DND-41 (cell line): Measurements from ENCODE around the gene ACOX3.
A peak's percentile ranks its signal among the peaks of the same experiment; 100 is the strongest.

Source experiments
- ATAC-seq: fragments of 200-7000 bp; cut with Tn5 transposase; 3 replicates; pipeline ENCODE4 v1.9.1; 2021; ENCODE audit warnings: low read depth; ENCODE audit not compliant: insufficient read depth
- DNase-seq: peaks from one replicate; pipeline ENCODE4 v3.0.0-alpha.2; 2020
- H2AFZ ChIP-seq: 2 replicates; pipeline ENCODE4 v1.6.0; 2012; ENCODE audit warnings: low read depth, low read length
- H3K27ac ChIP-seq: 2 replicates; pipeline ENCODE4 v1.5.1; 2012; ENCODE audit warnings: low read length, inconsistent platforms
- H3K27me3 ChIP-seq: fragments of 200-600 bp; sonication (generic); 2 replicates; pipeline ENCODE4 v1.6.0; 2012; ENCODE audit warnings: low read length, mild to moderate bottlenecking, inconsistent platforms; ENCODE audit not compliant: insufficient read depth, poor library complexity
- H3K36me3 ChIP-seq: 2 replicates; pipeline ENCODE4 v1.5.1; 2012; ENCODE audit warnings: low read length, inconsistent platforms; ENCODE audit not compliant: insufficient read depth
- H3K4me1 ChIP-seq: 2 replicates; pipeline ENCODE4 v1.5.1; 2012; ENCODE audit warnings: mild to moderate bottlenecking, low read length; ENCODE audit not compliant: insufficient read depth
- H3K4me2 ChIP-seq: 2 replicates; pipeline ENCODE4 v1.6.0; 2012; ENCODE audit warnings: mild to moderate bottlenecking, moderate library complexity, low read length, inconsistent platforms; ENCODE audit not compliant: insufficient read depth
- H3K4me3 ChIP-seq, 2 experiments: fragments of 200-600 bp in 1 of 2; shearing (Covaris generic) in 1 of 2; 2 replicates each; pipeline ENCODE4 v1.5.1; 2012 to 2016; ENCODE audit warnings: inconsistent platforms in 2 of 2, low read length in 2 of 2, mild to moderate bottlenecking in 2 of 2, low read depth in 1 of 2, moderate library complexity in 1 of 2
- H3K79me2 ChIP-seq: 2 replicates; pipeline ENCODE4 v1.6.0; 2012; ENCODE audit warnings: low read length, inconsistent platforms; ENCODE audit not compliant: insufficient read depth
- H3K9ac ChIP-seq: 2 replicates; pipeline ENCODE4 v1.6.0; 2012; ENCODE audit warnings: low read depth, mild to moderate bottlenecking, inconsistent platforms, low read length, moderate library complexity
- H3K9me3 ChIP-seq: 2 replicates; pipeline ENCODE4 v1.5.1; 2012; ENCODE audit warnings: low read length, moderate library complexity, mild to moderate bottlenecking, inconsistent platforms; ENCODE audit not compliant: insufficient read depth, severe bottlenecking
- H4K20me1 ChIP-seq: 2 replicates; pipeline ENCODE4 v1.6.0; 2012; ENCODE audit warnings: low read length; ENCODE audit not compliant: insufficient read depth
- CTCF ChIP-seq: IDR thresholded peaks from 2 replicates; pipeline ENCODE4 v1.5.1; 2012; ENCODE audit warnings: borderline replicate concordance, low read length, moderate library complexity, mild to moderate bottlenecking; ENCODE audit not compliant: poor library complexity, severe bottlenecking; ENCODE audit errors: extremely low read depth
- EZH2 ChIP-seq: IDR thresholded peaks from 3 replicates; pipeline ENCODE4 v1.6.1; 2012; ENCODE audit warnings: borderline replicate concordance, low read depth, mild to moderate bottlenecking, moderate library complexity, low read length, inconsistent platforms; ENCODE audit not compliant: severe bottlenecking

The ACOX3 gene

GRCh38 chr4:8322794-8323704 is 117.5 kb downstream of the ACOX3 start:
- Histone ChIP-seq H3K9me3 (no peaks in the 10 kb centered on the region), H4K20me1 (no peaks in the 10 kb centered on the region), H3K4me1 (no peaks in the 10 kb centered on the region), H3K27ac (no peak overlapping the region), H3K36me3 (no peaks in the 10 kb centered on the region), H3K9ac (no peak overlapping the region), H2AFZ (no peak overlapping the region), H3K4me2 (no peak overlapping the region), H3K79me2 (no peaks in the 10 kb centered on the region), H3K27me3 (no peaks in the 10 kb centered on the region), H3K4me3 (no peak overlapping the region)
- TF ChIP-seq CTCF (no peak), EZH2 (no peak)
- DNase-seq (no peak), ATAC-seq (no peak)

- no peaks in the 10 kb centered on the region for H3K4me1 ChIP-seq
- no peaks in the 10 kb centered on the region for H3K9me3 ChIP-seq
- no peaks in the 10 kb centered on the region for H3K27me3 ChIP-seq
- no peaks in the 10 kb centered on the region for H3K79me2 ChIP-seq
- no peak overlapping the region for H3K27ac ChIP-seq
- no peak overlapping the region for H3K9ac ChIP-seq
- no peak for TF ChIP-seq CTCF
- TF ChIP-seq EZH2, result no peak
- H2AFZ ChIP-seq, result no peak overlapping the region
- no peaks in the 10 kb centered on the region for H4K20me1 ChIP-seq
- no peaks in the 10 kb centered on the region for H3K36me3 ChIP-seq
- no peak overlapping the region for H3K4me3 ChIP-seq
- H3K4me2 ChIP-seq, result no peak overlapping the region
- DNase-seq (no peak), ATAC-seq (no peak)
Observed at GRCh38 chr4:8321771-8322170, 118.8 kb downstream of the ACOX3 start.

- Histone ChIP-seq H3K4me1 (no peaks in the 10 kb centered on the region), H3K36me3 (no peaks in the 10 kb centered on the region), H3K4me3 (no peak overlapping the region), H4K20me1 (no peaks in the 10 kb centered on the region), H2AFZ (no peak overlapping the region), H3K27me3 (no peaks in the 10 kb centered on the region), H3K4me2 (no peak overlapping the region), H3K9me3 (no peaks in the 10 kb centered on the region), H3K27ac (no peak overlapping the region), H3K79me2 (no peaks in the 10 kb centered on the region), H3K9ac (no peak overlapping the region)
- no peak for ATAC-seq
- TF ChIP-seq CTCF (no peak), EZH2 (no peak)
- no peak for DNase-seq
Observed at GRCh38 chr4:8321220-8321619, 119.3 kb downstream of the ACOX3 start.

GRCh38 chr4:8320386-8320750 is 120.2 kb downstream of the ACOX3 start:
- no peaks in the 10 kb centered on the region for H3K27me3 ChIP-seq
- no peak overlapping the region for H3K9ac ChIP-seq
- H2AFZ ChIP-seq, result no peak overlapping the region
- H3K79me2 ChIP-seq, result no peaks in the 10 kb centered on the region
- no peak overlapping the region for H3K4me2 ChIP-seq
- no peaks in the 10 kb centered on the region for H3K36me3 ChIP-seq
- H3K9me3 ChIP-seq, result no peaks in the 10 kb centered on the region
- DNase-seq, result no peak
- no peak for ATAC-seq
- no peak overlapping the region for H3K27ac ChIP-seq
- no peaks in the 10 kb centered on the region for H4K20me1 ChIP-seq
- no peak overlapping the region for H3K4me3 ChIP-seq
- TF ChIP-seq EZH2 (no peak), CTCF (peak; percentile 41)
- 0 out of 2 replicates have a peak, but pooled peaks cover 5% of the 10 kb centered on the region for H3K4me1 ChIP-seq
